Ovary (tissue), 3 donors: Measurements from ENCODE around the gene CEP55.

Experiments used
- EP300 ChIP-seq: sonication (generic); formaldehyde crosslinking; IDR thresholded peaks from one replicate; pipeline ENCODE4 v1.6.1; 2017; ENCODE audit warnings: antibody characterized with exemption
- TF ChIP-seq, protein P1 (sequence below), 3 donors: fragments of 450-650 bp in 2 of 3; fragments of 200-600 bp in 1 of 3; IDR thresholded peaks; one replicate each; pipeline versions ENCODE4 v1.5.1 to v1.8.0; 2016 to 2022; ENCODE audit warnings: antibody characterized with exemption in 3 of 3, mild to moderate bottlenecking in 1 of 3
- donor health status: DM: no; HTN: no; CAD: no.

- TF ChIP-seq, protein P1, sequence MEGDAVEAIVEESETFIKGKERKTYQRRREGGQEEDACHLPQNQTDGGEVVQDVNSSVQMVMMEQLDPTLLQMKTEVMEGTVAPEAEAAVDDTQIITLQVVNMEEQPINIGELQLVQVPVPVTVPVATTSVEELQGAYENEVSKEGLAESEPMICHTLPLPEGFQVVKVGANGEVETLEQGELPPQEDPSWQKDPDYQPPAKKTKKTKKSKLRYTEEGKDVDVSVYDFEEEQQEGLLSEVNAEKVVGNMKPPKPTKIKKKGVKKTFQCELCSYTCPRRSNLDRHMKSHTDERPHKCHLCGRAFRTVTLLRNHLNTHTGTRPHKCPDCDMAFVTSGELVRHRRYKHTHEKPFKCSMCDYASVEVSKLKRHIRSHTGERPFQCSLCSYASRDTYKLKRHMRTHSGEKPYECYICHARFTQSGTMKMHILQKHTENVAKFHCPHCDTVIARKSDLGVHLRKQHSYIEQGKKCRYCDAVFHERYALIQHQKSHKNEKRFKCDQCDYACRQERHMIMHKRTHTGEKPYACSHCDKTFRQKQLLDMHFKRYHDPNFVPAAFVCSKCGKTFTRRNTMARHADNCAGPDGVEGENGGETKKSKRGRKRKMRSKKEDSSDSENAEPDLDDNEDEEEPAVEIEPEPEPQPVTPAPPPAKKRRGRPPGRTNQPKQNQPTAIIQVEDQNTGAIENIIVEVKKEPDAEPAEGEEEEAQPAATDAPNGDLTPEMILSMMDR (IDR thresholded peaks at IDR 0.05): no peak
- no peak for TF ChIP-seq EP300
Observed at GRCh38 chr10:93447019-93447418, 49.4 kb upstream of the CEP55 start.
